ENCODE results near the gene HBS1L.

Gene HBS1L

GRCh38 chr6:134938896-134939295 is 115.7 kb downstream of the HBS1L start:
- DNase-seq = no peak

- DNase-seq = no peak
These were observed 117.2 kb downstream of the HBS1L start for GRCh38 chr6:134937426-134937825.

- DNase-seq = no peak
These were observed 117.7 kb downstream of the HBS1L start for GRCh38 chr6:134936931-134937330.

- DNase-seq = no peak
These were observed 118.1 kb downstream of the HBS1L start for GRCh38 chr6:134936476-134936875.

- DNase-seq = no peak
These were observed 119.7 kb downstream of the HBS1L start for GRCh38 chr6:134934793-134935485.

GRCh38 chr6:134932535-134933470 is 121.8 kb downstream of the HBS1L start:
- DNase-seq = no peak

- DNase-seq = no peak
These were observed 122.5 kb downstream of the HBS1L start for GRCh38 chr6:134932098-134932497.

GRCh38 chr6:134930463-134930862 is 124.2 kb downstream of the HBS1L start:
- no peak for DNase-seq

GRCh38 chr6:134928151-134928900 is 126.3 kb downstream of the HBS1L start:
- DNase-seq = no peak

- no peak for DNase-seq
These were observed 128.8 kb downstream of the HBS1L start for GRCh38 chr6:134925800-134926199.

- no peak for DNase-seq
These were observed 132.8 kb downstream of the HBS1L start for GRCh38 chr6:134921721-134922261.

- DNase-seq = no peak
These were observed 133.3 kb downstream of the HBS1L start for GRCh38 chr6:134921276-134921675.

GRCh38 chr6:134920422-134920821 is 134.2 kb downstream of the HBS1L start:
- no peak for DNase-seq

- DNase-seq = no peak
These were observed 136.1 kb downstream of the HBS1L start for GRCh38 chr6:134918418-134918961.

- no peak for DNase-seq
These were observed 143.1 kb downstream of the HBS1L start for GRCh38 chr6:134911547-134911946.

GRCh38 chr6:134910593-134910935 is 144.1 kb downstream of the HBS1L start:
- no peak for DNase-seq
